GM18868 (cell line): ENCODE results near the gene LHFPL5.

Source experiments
- ATAC-seq: cut with Tn5 transposase; IDR thresholded peaks from one replicate; pipeline ENCODE4 v1.9.1; 2021; ENCODE audit warnings: mild to moderate bottlenecking, moderate library complexity; ENCODE audit not compliant: unreplicated experiment

LHFPL5 gene

DNA sequence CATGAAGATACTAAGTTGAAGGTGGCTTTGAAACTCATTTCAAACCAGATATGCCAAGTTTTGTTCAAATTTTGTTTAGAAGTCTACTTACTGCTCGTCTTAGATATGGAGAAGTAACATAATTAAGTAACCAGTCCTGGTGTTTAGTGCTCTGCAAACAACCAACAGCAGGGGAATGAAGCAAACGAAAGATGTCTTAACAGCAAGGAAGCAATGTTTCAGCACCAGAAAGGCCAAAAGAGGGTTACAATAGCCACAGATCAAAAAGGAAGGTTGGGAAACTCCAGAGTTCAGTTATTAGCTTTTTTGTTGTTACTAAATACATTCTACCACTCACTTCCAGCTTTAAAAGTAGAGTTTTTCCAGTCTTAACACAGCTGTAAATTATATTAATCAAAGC is 45.1 kb downstream of the LHFPL5 start:
- ATAC-seq = no peak

DNA sequence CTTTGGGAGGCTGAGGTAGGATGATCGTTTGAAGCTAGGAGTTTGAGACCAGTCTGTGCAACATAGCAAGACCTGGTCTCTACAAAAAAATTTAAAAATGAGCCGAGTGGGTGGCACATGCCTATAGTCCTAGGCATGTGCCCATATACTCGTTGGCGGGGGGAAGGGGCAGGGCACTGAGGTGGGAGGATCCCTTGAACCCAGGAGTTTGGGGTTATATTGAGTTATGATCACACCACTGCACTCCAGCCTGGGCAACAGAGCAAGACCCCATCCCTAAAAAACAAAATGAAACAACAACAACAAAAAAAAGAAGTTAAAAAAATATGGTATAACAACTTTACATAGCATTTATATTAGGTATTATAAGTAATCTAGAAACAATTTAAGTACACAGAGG is 47.8 kb downstream of the LHFPL5 start:
- ATAC-seq = no peak

DNA sequence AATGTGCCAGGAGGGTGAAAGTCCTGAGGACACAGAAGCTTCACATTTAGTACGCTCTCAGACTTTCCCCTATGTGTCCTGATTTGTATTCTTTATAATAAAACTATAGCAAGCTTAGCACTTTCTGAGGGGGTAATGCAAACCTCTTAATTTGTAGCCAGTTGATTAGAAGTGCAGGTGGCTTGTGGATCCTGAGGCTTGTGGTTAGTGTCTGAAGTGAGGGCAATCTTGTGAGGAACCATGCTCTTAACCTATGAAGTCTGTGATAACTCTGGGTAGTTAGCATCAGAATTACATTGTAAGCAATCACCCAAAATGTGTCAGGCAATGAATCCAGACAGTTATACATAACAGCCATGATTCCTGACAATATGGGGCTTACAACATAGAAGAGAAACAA is 51.1 kb downstream of the LHFPL5 start:
- no peak for ATAC-seq

DNA sequence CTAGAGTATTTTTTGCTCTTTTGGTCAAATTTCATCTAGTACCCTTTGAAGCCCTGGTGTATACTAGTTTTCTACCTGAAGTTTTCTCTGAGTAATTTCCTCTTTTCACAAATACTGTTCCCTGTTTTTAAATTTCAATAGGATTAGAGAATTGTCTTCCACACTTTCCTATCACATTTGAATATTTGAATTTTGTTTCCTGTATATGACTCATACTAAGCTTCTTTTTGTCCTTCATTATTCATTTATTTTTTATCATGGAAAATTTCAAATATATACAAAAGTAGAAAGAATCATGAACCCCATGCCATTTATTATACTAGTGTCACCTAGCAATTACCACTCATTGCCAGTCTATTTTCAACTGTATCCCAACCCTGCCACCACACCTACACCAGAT is 52.7 kb downstream of the LHFPL5 start:
- no peak for ATAC-seq

DNA sequence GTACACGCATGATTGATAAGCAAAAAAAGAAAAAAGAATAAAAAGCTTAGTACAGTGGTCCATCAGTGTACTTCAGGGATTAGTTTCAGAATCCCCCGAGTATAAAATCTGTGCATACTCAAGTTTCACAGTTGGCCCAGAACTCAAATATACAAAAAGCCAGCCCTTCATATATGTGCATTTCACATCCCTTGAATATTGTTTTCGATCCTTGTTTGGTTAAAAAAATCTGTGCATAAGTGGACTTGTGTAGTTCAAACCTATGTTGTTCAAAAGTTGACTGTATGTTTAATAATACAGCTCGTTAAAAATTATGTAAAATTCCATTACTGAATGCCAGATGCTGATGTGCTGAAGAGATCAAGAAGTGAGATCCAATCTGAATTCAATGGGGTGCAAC is 54.2 kb downstream of the LHFPL5 start:
- ATAC-seq = no peak
